Coronary artery (tissue), 2 donors: Measurements from ENCODE around the gene LAMC3.

Experiments used
- DNase-seq: peaks from one replicate; pipeline ENCODE4 v3.0.0-alpha.2; 2017; ENCODE audit warnings: low spot score
- H3K27ac ChIP-seq, 2 donors: fragments of 200-600 bp; sonication (generic); one replicate each; pipeline ENCODE4 v1.5.1; 2016 to 2019
- H3K4me3 ChIP-seq: fragments of 200-600 bp; sonication (generic); 2 replicates; pipeline ENCODE4 v1.5.1; 2016; ENCODE audit warnings: mild to moderate bottlenecking, moderate library complexity
- TF ChIP-seq, protein P1 (sequence below): fragments of 200-600 bp; sonication (generic); IDR thresholded peaks from one replicate; pipeline ENCODE4 v1.5.1; 2019; ENCODE audit warnings: antibody characterized with exemption

Gene LAMC3

DNA sequence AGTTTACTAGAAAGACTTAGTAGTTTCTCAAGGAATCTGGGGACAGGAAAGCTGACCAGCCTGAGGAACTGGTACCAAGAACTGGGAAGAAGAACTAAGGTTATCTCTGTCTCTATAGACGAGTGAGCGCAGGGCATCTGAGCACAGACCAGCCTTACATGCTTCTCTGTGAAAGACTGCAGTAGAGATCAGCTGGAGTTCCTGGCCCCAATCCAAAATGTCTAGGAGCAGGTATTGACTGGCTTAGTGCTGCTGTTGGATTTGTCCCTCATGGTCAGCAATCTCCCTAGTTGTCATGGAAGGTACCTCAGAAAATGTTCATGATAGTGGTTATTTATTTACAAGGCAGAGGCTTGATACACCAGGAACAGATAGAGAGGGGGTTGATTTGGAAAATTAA, 129.7 kb downstream of the LAMC3 start:
- TF ChIP-seq, protein P1, sequence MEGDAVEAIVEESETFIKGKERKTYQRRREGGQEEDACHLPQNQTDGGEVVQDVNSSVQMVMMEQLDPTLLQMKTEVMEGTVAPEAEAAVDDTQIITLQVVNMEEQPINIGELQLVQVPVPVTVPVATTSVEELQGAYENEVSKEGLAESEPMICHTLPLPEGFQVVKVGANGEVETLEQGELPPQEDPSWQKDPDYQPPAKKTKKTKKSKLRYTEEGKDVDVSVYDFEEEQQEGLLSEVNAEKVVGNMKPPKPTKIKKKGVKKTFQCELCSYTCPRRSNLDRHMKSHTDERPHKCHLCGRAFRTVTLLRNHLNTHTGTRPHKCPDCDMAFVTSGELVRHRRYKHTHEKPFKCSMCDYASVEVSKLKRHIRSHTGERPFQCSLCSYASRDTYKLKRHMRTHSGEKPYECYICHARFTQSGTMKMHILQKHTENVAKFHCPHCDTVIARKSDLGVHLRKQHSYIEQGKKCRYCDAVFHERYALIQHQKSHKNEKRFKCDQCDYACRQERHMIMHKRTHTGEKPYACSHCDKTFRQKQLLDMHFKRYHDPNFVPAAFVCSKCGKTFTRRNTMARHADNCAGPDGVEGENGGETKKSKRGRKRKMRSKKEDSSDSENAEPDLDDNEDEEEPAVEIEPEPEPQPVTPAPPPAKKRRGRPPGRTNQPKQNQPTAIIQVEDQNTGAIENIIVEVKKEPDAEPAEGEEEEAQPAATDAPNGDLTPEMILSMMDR: no peak
- Histone ChIP-seq H3K4me3 (no peak overlapping the region), H3K27ac (no peak overlapping the region)
- no peak for DNase-seq

DNA sequence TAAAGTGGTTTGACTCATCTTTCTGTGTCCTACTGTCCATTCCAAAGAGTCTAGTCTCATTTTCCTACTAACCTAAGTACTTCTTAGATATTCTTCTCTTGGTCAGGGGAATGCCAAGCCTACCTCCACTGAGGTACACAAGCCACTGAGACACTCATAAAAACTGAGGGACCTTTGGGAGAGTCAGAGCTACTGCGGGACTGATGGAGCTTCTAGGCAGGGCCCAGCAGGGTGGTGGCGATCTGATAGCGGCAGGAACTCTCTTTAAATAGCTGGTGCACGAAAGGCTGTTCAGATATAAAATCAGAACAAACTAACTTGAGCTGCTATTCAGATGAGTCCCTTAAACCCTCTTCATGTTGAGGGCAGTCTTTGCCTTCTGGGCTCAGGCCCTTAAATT, 131.1 kb downstream of the LAMC3 start:
- Histone ChIP-seq H3K4me3 (no peak overlapping the region), H3K27ac (no peak overlapping the region)
- no peak for DNase-seq
- TF ChIP-seq, protein P1: no peak

DNA sequence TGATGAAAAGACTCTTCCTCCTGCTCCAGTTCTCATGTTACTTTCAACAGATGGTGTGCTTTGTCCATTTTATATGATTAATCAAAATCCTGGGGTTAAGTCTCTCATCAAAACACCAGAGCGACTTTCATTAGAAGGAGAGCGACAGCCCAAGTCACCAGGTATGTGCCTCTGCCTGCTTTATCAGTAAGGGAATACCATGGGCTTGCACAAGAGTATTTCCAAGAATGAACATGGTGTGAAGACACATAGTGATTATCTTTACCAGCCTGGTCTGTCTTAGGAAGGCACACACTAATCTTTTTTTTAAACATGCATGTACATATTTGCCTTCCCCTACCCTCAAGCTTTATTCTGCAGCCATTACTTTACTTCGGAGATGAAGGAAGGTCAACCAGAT, 131.6 kb downstream of the LAMC3 start:
- TF ChIP-seq, protein P1: no peak
- Histone ChIP-seq H3K27ac (no peak overlapping the region), H3K4me3 (no peak overlapping the region)
- no peak for DNase-seq

DNA sequence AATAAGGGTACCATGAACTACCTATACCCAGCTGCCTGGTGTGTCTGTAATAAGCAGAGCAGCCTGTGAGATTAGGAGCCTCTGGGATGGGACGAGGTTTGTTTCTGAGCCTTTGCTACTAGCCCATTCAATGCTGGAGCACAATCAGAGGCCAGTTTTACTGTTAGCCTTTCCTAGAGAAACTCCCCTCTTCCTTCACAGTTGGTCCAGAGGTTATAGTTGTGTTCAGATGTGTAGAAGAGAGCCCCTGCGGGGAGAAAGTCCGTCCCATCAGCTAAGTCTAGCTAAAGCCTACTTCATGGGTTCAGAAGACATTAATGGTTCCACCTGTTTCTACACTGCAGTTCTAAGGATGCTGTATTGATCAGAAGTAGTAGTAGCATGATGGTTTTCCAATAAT, 133.2 kb downstream of the LAMC3 start:
- no peak for DNase-seq
- TF ChIP-seq, protein P1: no peak
- Histone ChIP-seq H3K27ac (no peak overlapping the region), H3K4me3 (no peak overlapping the region)
